H1 (cell line): ENCODE results near the gene ACAP3. TPM values are rescaled to one million over a fixed set of nuclear protein-coding genes. Genes with fewer than 3 reads are reported as not detected.

Experiments
- CTCF ChIA-PET: fragments of 300-600 bp; sonication (Branson Sonifier 250); formaldehyde crosslinking; loops from one replicate; lab custom pipeline; 2021; ENCODE audit not compliant: partially characterized antibody; lab: Charles Lee
- POLR2A ChIA-PET: fragments of 300-600 bp; sonication (Branson Sonifier 250); formaldehyde crosslinking; loops from one replicate; lab custom pipeline; 2021; ENCODE audit warnings: inconsistent platforms; ENCODE audit not compliant: partially characterized antibody; lab: Charles Lee
- DNase-seq, 2 experiments: peaks; one replicate each; pipeline versions ENCODE4 v3.0.0 to v3.0.0-alpha.2; 2010 to 2022; ENCODE audit warnings: low spot score in 2 of 2, low read depth in 1 of 2, mixed read lengths in 1 of 2
- FAIRE-seq: peaks from 2 replicates; lab custom pipeline; 2011; peaks lifted over from hg19 to GRCh38; lab: Jason Lieb, UNC
- H2AFZ ChIP-seq: 2 replicates; pipeline ENCODE4 v1.8.1; 2012; ENCODE audit warnings: low read length, inconsistent platforms
- H2AK5ac ChIP-seq: 2 replicates; pipeline ENCODE4 v1.6.1; 2013; ENCODE audit warnings: low read depth, low read length
- H2BK120ac ChIP-seq: replicated peaks from 2 replicates; pipeline ENCODE3; 2013; ENCODE audit warnings: low read depth, low read length, inconsistent platforms
- H2BK12ac ChIP-seq: 2 replicates; pipeline ENCODE4 v1.6.1; 2013; ENCODE audit warnings: low read depth, low read length
- H2BK15ac ChIP-seq: 2 replicates; pipeline ENCODE4 v1.6.1; 2013; ENCODE audit warnings: low read length
- H2BK20ac ChIP-seq: 2 replicates; pipeline ENCODE4 v1.6.1; 2013; ENCODE audit warnings: low read length
- H2BK5ac ChIP-seq: 2 replicates; pipeline ENCODE4 v1.6.1; 2013; ENCODE audit warnings: low read depth, low read length
- H3K14ac ChIP-seq: 2 replicates; pipeline ENCODE4 v1.6.1; 2013; ENCODE audit warnings: inconsistent platforms; ENCODE audit not compliant: insufficient read length
- H3K18ac ChIP-seq: 2 replicates; pipeline ENCODE4 v1.6.1; 2013; ENCODE audit warnings: low read length; ENCODE audit errors: extremely low read depth
- H3K23ac ChIP-seq: 2 replicates; pipeline ENCODE4 v1.6.1; 2013; ENCODE audit warnings: inconsistent platforms; ENCODE audit not compliant: insufficient read length
- H3K23me2 ChIP-seq: 2 replicates; pipeline ENCODE4 v1.6.1; 2013; ENCODE audit warnings: low read depth, low read length
- H3K27ac ChIP-seq: 2 replicates; pipeline ENCODE4 v1.6.1; 2011; ENCODE audit warnings: low read depth, low read length, inconsistent platforms
- H3K27me3 ChIP-seq, 4 experiments: replicated peaks in 1 of 4; 1 replicate in 1 of 4; 2 replicates in 3 of 4; pipeline versions ENCODE4 v1.6.1 to v1.8.1; 2011 to 2013; ENCODE audit warnings: low read length in 3 of 4, mild to moderate bottlenecking in 3 of 4, inconsistent platforms in 2 of 4, mixed read lengths in 2 of 4, moderate library complexity in 1 of 4; ENCODE audit not compliant: control insufficient read depth in 3 of 4, insufficient read depth in 3 of 4; ENCODE audit errors: extremely low read depth in 1 of 4
- H3K36me3 ChIP-seq, 4 experiments: 2 replicates each; pipeline versions ENCODE4 v1.6.1 to v1.8.1; 2011 to 2013; ENCODE audit warnings: mild to moderate bottlenecking in 4 of 4, low read length in 3 of 4, moderate library complexity in 2 of 4, control low read depth in 1 of 4, inconsistent platforms in 1 of 4; ENCODE audit not compliant: insufficient read depth in 4 of 4, control insufficient read depth in 2 of 4
- H3K4ac ChIP-seq: replicated peaks from 2 replicates; pipeline ENCODE3; 2013; ENCODE audit warnings: low read length, low read depth, mixed read lengths, inconsistent platforms; ENCODE audit not compliant: insufficient read length
- H3K4me1 ChIP-seq, 4 experiments: replicated peaks in 1 of 4; 1 replicate in 1 of 4; 2 replicates in 3 of 4; pipeline versions ENCODE4 v1.6.1 to v1.8.1; 2011 to 2013; ENCODE audit warnings: low read length in 3 of 4, inconsistent platforms in 2 of 4, mixed read lengths in 1 of 4; ENCODE audit not compliant: insufficient read depth in 4 of 4, control insufficient read depth in 3 of 4
- H3K4me2 ChIP-seq, 2 experiments: 2 replicates each; pipeline versions ENCODE4 v1.6.1 to v1.8.1; 2011 to 2013; ENCODE audit warnings: low read depth in 2 of 2, low read length in 2 of 2, control low read depth in 1 of 2, inconsistent platforms in 1 of 2, mild to moderate bottlenecking in 1 of 2; ENCODE audit not compliant: insufficient read depth in 1 of 2
- H3K4me3 ChIP-seq, 4 experiments: fragments of 200-600, 300-600 bp in 1 of 4; sonication (generic), shearing (Covaris generic), sonication (Bioruptor Twin) in 1 of 4; 2 replicates each; pipeline versions ENCODE4 v1.5.1 to v1.8.1; 2011 to 2016; ENCODE audit warnings: low read length in 4 of 4, low read depth in 3 of 4, control low read depth in 2 of 4, inconsistent platforms in 2 of 4, mild to moderate bottlenecking in 2 of 4, mixed read lengths in 1 of 4, moderate library complexity in 1 of 4; ENCODE audit not compliant: insufficient read depth in 2 of 4; ENCODE audit errors: extremely low read depth in 1 of 4
- H3K56ac ChIP-seq: replicated peaks from 2 replicates; pipeline ENCODE3; 2013; ENCODE audit warnings: low read depth, mild to moderate bottlenecking, mixed read lengths, low read length, inconsistent platforms; ENCODE audit not compliant: insufficient read length
- H3K79me1 ChIP-seq: 2 replicates; pipeline ENCODE4 v1.6.1; 2013; ENCODE audit warnings: low read depth, low read length, control low read depth
- H3K79me2 ChIP-seq, 2 experiments: 2 replicates each; pipeline versions ENCODE4 v1.6.1 to v1.8.1; 2012 to 2013; ENCODE audit warnings: low read length in 2 of 2, mild to moderate bottlenecking in 2 of 2, inconsistent platforms in 1 of 2; ENCODE audit not compliant: insufficient read depth in 2 of 2, control insufficient read depth in 1 of 2
- H3K9ac ChIP-seq, 4 experiments: replicated peaks in 1 of 4; 1 replicate in 1 of 4; 2 replicates in 3 of 4; pipeline versions ENCODE4 v1.6.1 to v1.8.1; 2011 to 2013; ENCODE audit warnings: low read depth in 3 of 4, low read length in 3 of 4, control low read depth in 2 of 4, mild to moderate bottlenecking in 2 of 4, moderate library complexity in 2 of 4, inconsistent platforms in 1 of 4; ENCODE audit errors: extremely low read depth in 1 of 4
- H3K9me3 ChIP-seq, 2 experiments: 2 replicates each; pipeline versions ENCODE4 v1.6.1 to v1.8.1; 2012 to 2013; ENCODE audit warnings: mild to moderate bottlenecking in 2 of 2, moderate library complexity in 2 of 2, control low read depth in 1 of 2, inconsistent platforms in 1 of 2, low read depth in 1 of 2, low read length in 1 of 2, mixed read lengths in 1 of 2; ENCODE audit not compliant: insufficient read depth in 2 of 2
- H4K20me1 ChIP-seq, 2 experiments: replicated peaks in 1 of 2; 2 replicates each; pipeline versions ENCODE3 to v1.8.1; 2011 to 2013; ENCODE audit warnings: inconsistent platforms in 2 of 2, low read length in 2 of 2, mild to moderate bottlenecking in 1 of 2; ENCODE audit not compliant: insufficient read depth in 2 of 2, control insufficient read depth in 1 of 2
- H4K5ac ChIP-seq: 2 replicates; pipeline ENCODE4 v1.6.1; 2013; ENCODE audit warnings: low read length, low read depth, mixed read lengths, inconsistent platforms; ENCODE audit not compliant: insufficient read length
- H4K8ac ChIP-seq: 2 replicates; pipeline ENCODE4 v1.8.0; 2013; ENCODE audit warnings: mild to moderate bottlenecking, moderate library complexity, low read length, inconsistent platforms; ENCODE audit not compliant: insufficient read depth; ENCODE audit errors: extremely low read depth
- H4K91ac ChIP-seq: replicated peaks from 2 replicates; pipeline ENCODE3; 2013; ENCODE audit warnings: low read length, mixed read lengths, inconsistent platforms; ENCODE audit not compliant: insufficient read length
- BACH1 ChIP-seq: IDR thresholded peaks from 2 replicates; pipeline ENCODE4 v1.6.1; 2012; ENCODE audit warnings: low read length, improper control_type of control experiment
- CHD1 ChIP-seq: IDR thresholded peaks from 2 replicates; pipeline ENCODE4 v1.6.1; 2012; ENCODE audit warnings: low read depth, low read length, improper control_type of control experiment
- CHD2 ChIP-seq: IDR thresholded peaks from 2 replicates; pipeline ENCODE4 v1.6.1; 2012; ENCODE audit warnings: low read length, improper control_type of control experiment
- POLR2A ChIP-seq, 2 experiments: IDR thresholded peaks; 1 replicate in 1 of 2; 2 replicates in 1 of 2; pipeline ENCODE4 v1.6.1; 2011; ENCODE audit warnings: low read depth in 2 of 2, low read length in 2 of 2, mild to moderate bottlenecking in 2 of 2; ENCODE audit errors: control extremely low read depth in 1 of 2
- RAD21 ChIP-seq, 2 experiments: IDR thresholded peaks in 1 of 2; conservative IDR thresholded peaks in 1 of 2; 2 replicates each; pipeline ENCODE4 v1.6.1; 2011; ENCODE audit warnings: low read depth in 2 of 2, low read length in 2 of 2, improper control_type of control experiment in 1 of 2, inconsistent platforms in 1 of 2, mild to moderate bottlenecking in 1 of 2, moderate library complexity in 1 of 2
- RNF2 ChIP-seq: fragments of 200-900, 300-1000 bp; sonication (generic); IDR thresholded peaks from 2 replicates; pipeline ENCODE4 v1.7.1; 2016; ENCODE audit warnings: borderline replicate concordance, low read depth, mild to moderate bottlenecking, antibody characterized with exemption, low read length; ENCODE audit not compliant: poor library complexity, severe bottlenecking; ENCODE audit errors: missing control alignments
- SUZ12 ChIP-seq: fragments of 200-600 bp; sonication (generic); IDR thresholded peaks from 2 replicates; pipeline ENCODE4 v1.6.1; 2012; ENCODE audit warnings: mild to moderate bottlenecking, inconsistent platforms, low read length, moderate library complexity, mixed read lengths
- TAF1 ChIP-seq: IDR thresholded peaks from 2 replicates; pipeline ENCODE4 v1.6.1; 2011; ENCODE audit warnings: mild to moderate bottlenecking, low read depth, low read length
- TAF7 ChIP-seq: optimal IDR thresholded peaks from 2 replicates; pipeline ENCODE3; 2011; ENCODE audit warnings: low read depth, mild to moderate bottlenecking, inconsistent platforms, low read length, moderate library complexity, borderline replicate concordance
- TCF12 ChIP-seq: IDR thresholded peaks from 2 replicates; pipeline ENCODE4 v1.6.1; 2011; ENCODE audit warnings: low read depth, mild to moderate bottlenecking, low read length
- WGBS, 2 experiments: shearing (Covaris generic) in 1 of 2; methylation state at CpG; one replicate each; pipeline versions ENCODE4 v1.1.6 to v1.1.7; 2013 to 2015; ENCODE audit warnings: low lambda C conversion rate in 2 of 2, mixed read lengths in 2 of 2, inconsistent platforms in 1 of 2, low coverage in 1 of 2, missing lambda C conversion rate in 1 of 2; ENCODE audit not compliant: insufficient replicate concordance in 2 of 2, insufficient coverage in 1 of 2, insufficient read length in 1 of 2; ENCODE audit errors: extremely low coverage in 1 of 2, missing lambda C conversion rate in 1 of 2; 5-methylcytosine and 5-hydroxymethylcytosine counted together
- polyA plus RNA-seq, 7 experiments: library from polyadenylated mRNA; depleted of rRNA in 3 of 7; stranded (reverse) in 5 of 7; unstranded in 2 of 7; fragments of >200 nt in 5 of 7; fragments of 200-250 nt in 2 of 7; gene quantifications; 1 replicate in 5 of 7; 2 replicates in 1 of 7; 4 replicates in 1 of 7; pipeline versions ENCODE4 v1.2.1 to v1.2.3, GENCODE V29; 2011 to 2013; ENCODE audit warnings: missing spikeins in 2 of 7, mixed read lengths in 2 of 7
- total RNA-seq: library from RNA; stranded (reverse); fragmentation: NEBNext Ultra II Directional; extraction: Animal tissue kit (Norgen Biotek cat#: 25700); gene quantifications from 2 replicates; pipeline ENCODE4 v1.2.1, GENCODE V29; 2021
- TF ChIP-seq, protein P1 (sequence below): IDR thresholded peaks from 2 replicates; pipeline ENCODE4 v1.6.1; 2012; ENCODE audit warnings: inconsistent platforms

ACAP3 gene
- total and polyA plus RNA-seq, 2 of the 8 experiments (the other 6 are each of a cell fraction or from before 2014, with no cell fraction given), result 14.8 to 28.3 TPM

DNA sequence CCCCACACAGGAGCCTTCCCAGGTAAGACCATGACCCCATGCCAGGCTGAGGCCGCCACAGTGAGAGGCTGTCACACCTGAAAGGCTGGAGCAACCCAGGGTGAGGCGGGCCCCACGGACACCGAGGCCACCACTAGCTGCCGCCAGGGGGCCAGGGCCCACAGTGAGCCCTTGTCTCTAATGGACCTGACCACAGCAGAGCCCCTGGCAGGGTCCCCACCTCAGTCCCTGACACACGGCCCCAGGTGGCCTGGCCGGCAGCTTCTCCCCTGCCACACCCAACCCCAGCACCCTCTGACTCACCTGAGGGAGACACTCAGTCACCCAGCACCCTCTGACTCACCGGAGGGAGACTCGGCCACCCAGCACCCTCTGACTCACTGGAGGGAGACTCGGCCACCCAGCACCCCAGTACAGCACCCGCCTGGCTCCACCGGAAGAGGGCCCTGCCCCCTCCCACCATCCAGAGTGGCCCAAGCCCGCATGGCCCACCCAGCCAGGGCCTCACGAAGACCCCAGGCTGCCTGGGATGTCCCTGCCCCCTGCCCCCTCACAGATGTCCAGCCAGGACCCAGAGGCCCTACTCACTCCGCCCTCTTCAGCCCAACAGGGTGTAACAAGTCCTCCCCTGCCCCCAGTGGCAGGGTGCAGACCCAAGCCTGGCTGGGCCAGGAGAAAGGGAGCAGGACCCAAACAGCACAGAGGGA lies 37.1 kb upstream of the ACAP3 start:
- Histone ChIP-seq H2AFZ (no peak overlapping the region), H3K36me3 (peaks cover 2 to 19% (median 9%) of the 10 kb centered on the region in 4 experiments; a peak in 6 of 8 replicates), H3K56ac (no peak overlapping the region), H2BK12ac (no peak overlapping the region), H3K4me3 (no peak overlapping the region), H3K23me2 (peaks cover 12% of the 10 kb centered on the region; the same call in 1 of the 2 replicates), H3K4me2 (no peak overlapping the region), H3K18ac (no peak overlapping the region), H3K9ac (no peak overlapping the region), H4K8ac (no peak overlapping the region; the same call in 1 of the 2 replicates), H3K4me1 (peaks cover 0 to 16% (median 9%) of the 10 kb centered on the region in 4 experiments; a peak in 5 of 7 replicates), H3K23ac (no peak overlapping the region), H4K5ac (no peak overlapping the region), H3K14ac (no peak overlapping the region), H4K20me1 (peaks cover 20 to 47% of the 10 kb centered on the region in 2 experiments), H2BK120ac (no peak overlapping the region), H2BK5ac (no peak overlapping the region), H3K27ac (no peak overlapping the region), H3K4ac (no peak overlapping the region), H3K9me3 (peaks cover 0 to 5% of the 10 kb centered on the region in 2 experiments; a peak in 1 of 4 replicates), H2AK5ac (no peak overlapping the region), H4K91ac (no peak overlapping the region), H3K27me3 (no peaks in the 10 kb centered on the region; a peak in 1 of 7 replicates), H2BK20ac (no peak overlapping the region), H3K79me2 (peaks cover 0 to 28% of the 10 kb centered on the region in 2 experiments; a peak in 3 of 4 replicates), H2BK15ac (no peak overlapping the region), H3K79me1 (peaks cover 27% of the 10 kb centered on the region)
- WGBS, 2 experiments, result 92% methylated on average over 15 of the region's 15 CpGs; no CpG with 5 or more reads in 1 of the 2 experiments
- FAIRE-seq, result no peak
- ChIA-PET CTCF (interaction anchor here (0.9 to 4.4 kb wide), 12 partner anchors 10 to 277 kb away, joined by 3 to 34 read pairs (median 3); no protein-coding TSS in a partner anchor), POLR2A (interaction anchor here (0.6 to 3.1 kb wide), 9 partner anchors 8 to 119 kb away, joined by 3 to 12 read pairs (median 5); partner anchors contain the start of gene ANKRD65)
- DNase-seq, result peak in 1 of 2 experiments; percentile 67
- no peak for TF ChIP-seq TAF1
- TF ChIP-seq CHD2, result no peak
- no peak for TF ChIP-seq TAF7
- no peak for TF ChIP-seq CHD1
- TF ChIP-seq TCF12, result no peak
- no peak for TF ChIP-seq BACH1
- TF ChIP-seq RAD21 (IDR thresholded peaks at IDR 0.05 in 1 of 2, conservative IDR thresholded peaks at IDR 0.05 in 1 of 2; ENCODE audit: low read depth in 2 of 2, low read length in 2 of 2), result peak in 1 of 2 experiments; percentile 31; a peak in 1 of 4 replicates
- TF ChIP-seq RNF2, result no peak
- TF ChIP-seq, protein P1, sequence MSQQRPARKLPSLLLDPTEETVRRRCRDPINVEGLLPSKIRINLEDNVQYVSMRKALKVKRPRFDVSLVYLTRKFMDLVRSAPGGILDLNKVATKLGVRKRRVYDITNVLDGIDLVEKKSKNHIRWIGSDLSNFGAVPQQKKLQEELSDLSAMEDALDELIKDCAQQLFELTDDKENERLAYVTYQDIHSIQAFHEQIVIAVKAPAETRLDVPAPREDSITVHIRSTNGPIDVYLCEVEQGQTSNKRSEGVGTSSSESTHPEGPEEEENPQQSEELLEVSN, result no peak
- no peak for TF ChIP-seq POLR2A (IDR thresholded peaks at IDR 0.05; ENCODE audit: control extremely low read depth in 1 of 2, low read depth in 2 of 2, low read length in 2 of 2)
- no peak for TF ChIP-seq SUZ12
